GM15510 (cell line): ENCODE results near the gene SLC38A3.

ENCODE experiments used
- POLR2A ChIP-seq: IDR thresholded peaks from 3 replicates; pipeline ENCODE4 v1.6.1; 2011; ENCODE audit warnings: borderline replicate concordance; ENCODE audit not compliant: insufficient read length; ENCODE audit errors: extremely low read depth

The SLC38A3 gene

DNA sequence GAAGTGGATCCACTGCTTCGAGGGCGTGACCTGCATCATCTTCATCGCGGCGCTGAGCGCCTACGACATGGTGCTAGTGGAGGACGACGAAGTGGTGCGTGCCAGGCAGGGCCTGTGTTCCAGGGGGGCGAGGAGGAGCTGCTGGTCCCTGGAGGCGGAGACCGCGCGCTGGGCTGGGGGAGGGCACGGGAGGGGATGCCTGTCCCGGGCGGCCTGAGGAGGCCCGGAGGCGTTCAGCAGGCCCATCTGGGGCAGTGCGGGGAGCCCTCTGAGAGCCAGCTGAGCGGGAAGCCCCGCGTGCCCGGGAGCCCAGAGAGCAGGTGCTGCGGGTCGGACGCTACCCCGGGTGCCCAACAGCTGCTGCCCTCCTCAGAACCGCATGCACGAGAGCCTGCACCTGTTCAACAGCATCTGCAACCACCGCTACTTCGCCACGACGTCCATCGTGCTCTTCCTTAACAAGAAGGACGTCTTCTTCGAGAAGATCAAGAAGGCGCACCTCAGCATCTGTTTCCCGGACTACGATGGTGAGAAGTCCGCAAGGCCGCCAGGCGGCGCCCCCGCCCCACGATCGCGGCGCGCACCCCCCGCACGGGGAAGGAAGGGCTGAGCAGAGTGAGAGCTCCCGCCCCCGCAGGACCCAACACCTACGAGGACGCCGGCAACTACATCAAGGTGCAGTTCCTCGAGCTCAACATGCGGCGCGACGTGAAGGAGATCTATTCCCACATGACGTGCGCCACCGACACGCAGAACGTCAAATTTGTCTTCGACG lies 10.8 kb upstream of the SLC38A3 start:
- TF ChIP-seq POLR2A: no peak

DNA sequence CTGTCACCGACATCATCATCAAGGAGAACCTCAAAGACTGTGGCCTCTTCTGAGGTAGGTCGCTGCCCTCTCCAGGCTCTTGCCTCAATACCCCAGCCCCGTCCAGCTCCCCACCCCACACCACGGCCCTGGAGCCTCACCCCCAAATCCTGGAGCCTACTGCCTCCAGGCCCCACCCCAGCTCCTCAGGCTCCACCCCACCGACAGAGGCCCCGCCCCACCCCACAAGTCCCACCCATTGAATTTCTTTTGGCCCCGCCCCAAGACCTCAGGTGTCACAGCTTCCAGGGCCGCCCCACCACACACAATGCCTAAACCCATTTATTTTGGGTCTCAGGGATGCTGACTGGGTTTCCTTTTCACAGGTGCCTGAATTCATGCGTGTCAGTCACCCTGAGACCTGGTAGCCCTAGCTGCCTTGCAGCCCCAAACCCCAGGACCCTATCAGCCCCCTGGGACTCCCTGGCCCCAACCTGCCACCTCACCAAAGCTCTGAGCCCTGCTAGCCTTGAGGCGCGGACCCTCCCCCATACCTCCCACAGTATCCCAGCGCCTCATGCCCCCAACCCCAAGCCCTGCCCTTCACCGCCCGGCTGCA lies 10.1 kb upstream of the SLC38A3 start:
- TF ChIP-seq POLR2A: no peak

DNA sequence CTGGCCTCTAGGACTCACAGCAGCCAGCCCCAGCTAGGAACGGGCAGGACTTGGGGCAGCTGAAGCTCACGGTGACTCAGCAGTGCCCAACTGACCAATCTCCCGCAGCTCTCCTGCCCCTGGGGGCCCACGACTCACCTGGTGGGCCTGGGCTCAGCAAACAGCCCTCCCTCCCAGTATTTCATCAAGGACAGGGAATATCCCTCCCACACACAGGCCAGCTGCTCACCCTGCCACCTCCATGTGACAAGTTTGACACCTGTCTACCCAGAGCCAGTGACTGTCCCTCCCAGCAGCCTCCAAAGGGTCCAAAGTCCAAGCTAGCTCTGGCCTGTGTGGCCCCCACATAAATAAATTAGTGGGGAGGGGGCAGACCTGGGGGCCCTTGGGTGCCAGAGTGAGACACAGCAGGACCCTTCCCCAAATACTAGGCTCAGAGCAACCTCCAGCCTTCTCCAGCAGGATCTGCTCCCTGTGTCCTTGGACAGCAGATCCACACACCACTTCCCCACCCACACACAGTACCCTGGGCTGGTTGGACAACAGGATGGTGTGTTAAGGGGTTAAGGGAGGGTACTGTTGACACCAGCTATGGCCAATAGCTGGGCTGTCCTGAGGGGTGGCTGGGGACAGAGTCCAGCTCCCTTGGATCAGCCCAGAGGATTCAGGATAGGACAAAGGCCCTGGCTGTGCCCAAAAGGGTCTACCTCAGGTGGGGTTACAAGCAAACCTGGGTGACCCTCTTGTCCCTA lies 9.4 kb upstream of the SLC38A3 start:
- TF ChIP-seq POLR2A: no peak

DNA sequence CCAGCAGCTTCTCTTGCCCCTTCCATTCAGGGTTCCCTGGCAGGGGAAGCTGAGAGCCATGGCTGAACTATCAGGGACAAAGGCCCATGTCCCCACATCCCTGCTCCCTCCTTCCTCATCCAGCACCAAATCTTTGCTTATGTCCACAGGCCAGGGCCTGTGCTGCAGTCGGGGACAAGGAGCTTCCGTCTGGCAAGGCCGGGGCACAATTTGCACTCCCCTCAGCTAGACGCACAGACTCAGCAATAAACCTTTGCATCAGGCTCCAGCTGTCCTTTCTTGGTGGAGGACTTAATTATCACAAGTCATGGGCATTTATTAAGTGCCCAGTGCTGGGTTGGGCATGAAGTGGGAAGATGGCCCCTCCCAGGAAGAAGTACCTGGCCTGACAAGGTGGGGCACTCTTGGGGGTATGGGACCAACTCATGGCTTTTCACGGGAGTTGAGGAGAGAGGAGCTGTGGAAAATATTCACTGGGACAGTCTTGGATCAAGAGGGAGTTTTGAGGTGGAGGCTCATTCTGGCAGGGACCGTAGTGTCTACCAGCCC lies 8.7 kb upstream of the SLC38A3 start:
- no peak for TF ChIP-seq POLR2A

DNA sequence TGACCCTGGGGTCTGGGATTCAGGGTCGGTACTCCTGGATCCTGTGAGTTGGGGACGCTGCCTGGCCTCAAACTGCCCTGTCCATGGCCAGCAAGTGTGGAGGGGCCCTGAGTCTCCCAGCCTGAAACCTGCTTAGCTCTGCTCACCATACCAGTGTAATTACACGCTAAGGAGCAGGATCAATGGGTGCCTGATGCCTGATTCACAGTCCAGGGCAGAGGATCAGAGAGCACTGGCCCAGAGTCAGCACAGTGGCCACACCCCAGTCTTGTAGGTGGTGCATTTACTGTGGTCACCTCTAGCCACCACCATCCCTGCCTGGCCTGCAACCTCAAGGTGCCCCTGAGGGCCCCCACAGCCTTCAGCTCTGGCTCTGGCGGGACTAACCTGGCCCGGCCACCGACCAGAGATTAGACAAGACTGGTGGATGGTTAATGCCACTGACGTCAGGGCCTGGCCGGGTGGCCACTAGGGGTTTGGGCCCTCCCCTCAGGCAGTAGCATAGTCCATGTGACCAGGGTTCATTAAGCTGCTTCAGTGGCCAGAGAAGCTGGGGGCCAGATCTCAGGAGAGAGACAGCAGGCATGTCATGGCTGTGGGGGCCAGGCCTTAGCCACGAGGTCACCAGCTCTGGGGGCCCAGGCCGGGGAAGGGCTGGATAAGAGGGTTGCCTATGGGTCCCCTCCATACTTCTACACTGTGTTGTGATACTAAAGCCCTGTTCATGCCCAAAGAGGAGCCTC lies 3.3 kb upstream of the SLC38A3 start:
- no peak for TF ChIP-seq POLR2A

DNA sequence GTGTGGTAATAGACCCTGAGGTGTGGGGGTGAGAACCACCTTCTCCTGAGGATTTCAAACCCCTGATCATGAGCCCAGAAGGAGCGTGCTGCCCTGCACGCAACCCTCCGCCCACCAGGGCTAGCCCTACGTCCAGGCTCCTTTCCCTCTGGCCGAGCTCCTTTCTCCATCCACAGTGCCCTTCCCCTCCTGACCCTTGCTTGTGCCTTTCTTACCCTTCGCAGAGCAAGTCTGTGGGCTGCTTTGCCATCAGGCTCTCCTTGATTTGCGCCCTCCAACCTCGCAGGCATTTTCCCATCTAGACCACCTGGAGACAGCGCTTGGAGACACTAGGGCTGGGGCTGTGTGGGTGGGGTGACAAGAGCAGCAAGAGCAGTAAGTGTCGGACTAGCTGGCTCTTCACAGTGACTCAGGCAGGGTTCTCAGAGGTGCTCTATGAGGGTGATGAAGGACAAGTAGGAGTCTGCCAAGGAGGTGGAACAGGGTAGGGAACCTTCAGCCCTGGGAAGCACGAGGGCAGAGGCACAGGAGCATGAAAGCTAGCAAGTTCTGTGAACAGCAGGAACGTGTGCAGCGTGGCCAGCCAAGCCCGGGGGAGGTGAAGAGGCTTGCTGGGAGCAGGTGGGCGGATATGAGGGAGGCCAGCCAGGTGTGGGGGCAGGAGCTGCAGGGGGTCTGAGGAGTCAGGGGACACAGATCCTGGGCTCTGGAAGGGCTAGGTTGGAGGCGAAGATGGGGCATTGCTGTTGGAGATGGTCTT lies 2.5 kb upstream of the SLC38A3 start:
- TF ChIP-seq POLR2A: no peak

DNA sequence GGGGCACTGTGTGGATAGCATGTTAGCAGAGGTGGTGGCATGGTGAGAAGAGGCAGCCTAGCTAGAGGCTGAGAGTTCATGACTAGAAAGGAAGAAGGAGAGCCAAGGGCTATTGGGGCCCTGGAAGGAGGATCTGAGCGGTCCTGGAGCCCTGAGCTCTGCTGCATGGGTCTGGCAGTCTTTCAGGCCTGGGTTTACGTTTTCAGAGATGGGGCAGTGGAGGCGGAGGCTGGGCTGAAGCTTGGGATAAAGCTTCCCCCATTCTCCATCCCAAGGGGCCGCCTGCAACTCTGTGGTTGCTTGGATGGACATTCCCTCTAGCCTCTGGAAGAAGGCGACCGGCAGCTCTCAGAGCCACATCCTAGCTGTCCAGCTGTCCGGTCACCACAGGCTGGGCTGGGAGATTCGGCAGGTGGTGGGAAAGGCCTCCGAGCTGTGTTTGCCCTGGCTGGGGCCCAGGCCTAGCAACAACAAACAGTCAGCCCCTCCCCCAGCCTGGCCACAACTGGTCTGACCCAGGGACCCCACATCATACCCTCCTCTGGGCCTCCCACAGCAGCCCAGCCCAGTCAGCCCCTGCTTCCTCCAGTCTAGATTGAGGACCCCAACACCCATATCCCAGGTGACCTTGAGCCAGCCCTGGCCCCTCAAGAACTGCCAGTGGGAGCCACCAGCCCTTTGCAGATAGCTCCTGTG lies 1.8 kb upstream of the SLC38A3 start:
- TF ChIP-seq POLR2A: no peak

DNA sequence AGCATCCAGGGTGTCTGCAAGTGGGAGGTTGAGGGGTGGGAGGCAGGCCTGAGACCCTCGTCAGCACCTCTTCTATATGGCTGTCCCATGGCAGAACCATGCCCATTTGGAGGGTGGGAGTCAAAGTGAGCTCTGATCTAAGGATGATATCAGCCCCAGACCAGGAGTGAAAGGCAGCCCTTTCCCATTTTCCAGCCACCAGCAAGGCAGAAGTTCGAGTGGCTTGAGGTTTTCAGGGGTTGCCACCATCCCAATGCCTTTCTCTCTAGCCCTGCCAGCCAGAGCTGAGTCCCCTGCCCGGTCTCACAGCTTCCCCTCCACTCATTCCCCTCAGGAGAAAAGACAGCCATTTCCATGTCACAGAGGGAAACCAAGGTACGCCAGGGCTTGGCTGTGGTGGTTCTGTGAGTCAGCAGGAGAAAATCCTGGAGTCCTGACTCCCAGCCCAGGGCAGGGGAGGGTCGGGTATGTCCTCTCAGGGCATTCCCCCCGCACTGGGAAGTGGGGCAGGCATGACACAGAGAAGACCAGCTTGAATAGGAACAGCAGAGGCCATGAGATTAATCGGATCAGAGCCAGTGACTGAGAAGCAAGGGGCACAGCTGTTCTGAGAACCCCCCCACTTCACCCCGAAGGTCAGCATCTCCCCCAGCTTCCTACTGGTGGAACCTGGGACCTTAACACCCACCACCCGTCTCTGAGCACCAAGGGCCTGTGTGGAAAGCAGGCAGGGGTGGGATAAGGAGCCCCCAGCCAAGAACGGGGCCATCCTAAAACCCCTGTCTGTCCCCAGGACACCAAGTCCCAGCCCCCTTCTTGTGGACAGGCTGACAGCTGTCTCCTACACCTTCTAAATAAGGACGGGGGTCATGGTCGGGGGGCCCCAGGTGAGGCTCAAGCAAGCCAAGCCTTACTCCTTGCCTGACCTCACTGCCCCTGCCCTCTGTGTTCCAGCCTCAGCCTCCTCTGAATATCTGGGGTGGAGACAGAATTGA lies 965 bp upstream of the SLC38A3 start:
- no peak for TF ChIP-seq POLR2A

DNA sequence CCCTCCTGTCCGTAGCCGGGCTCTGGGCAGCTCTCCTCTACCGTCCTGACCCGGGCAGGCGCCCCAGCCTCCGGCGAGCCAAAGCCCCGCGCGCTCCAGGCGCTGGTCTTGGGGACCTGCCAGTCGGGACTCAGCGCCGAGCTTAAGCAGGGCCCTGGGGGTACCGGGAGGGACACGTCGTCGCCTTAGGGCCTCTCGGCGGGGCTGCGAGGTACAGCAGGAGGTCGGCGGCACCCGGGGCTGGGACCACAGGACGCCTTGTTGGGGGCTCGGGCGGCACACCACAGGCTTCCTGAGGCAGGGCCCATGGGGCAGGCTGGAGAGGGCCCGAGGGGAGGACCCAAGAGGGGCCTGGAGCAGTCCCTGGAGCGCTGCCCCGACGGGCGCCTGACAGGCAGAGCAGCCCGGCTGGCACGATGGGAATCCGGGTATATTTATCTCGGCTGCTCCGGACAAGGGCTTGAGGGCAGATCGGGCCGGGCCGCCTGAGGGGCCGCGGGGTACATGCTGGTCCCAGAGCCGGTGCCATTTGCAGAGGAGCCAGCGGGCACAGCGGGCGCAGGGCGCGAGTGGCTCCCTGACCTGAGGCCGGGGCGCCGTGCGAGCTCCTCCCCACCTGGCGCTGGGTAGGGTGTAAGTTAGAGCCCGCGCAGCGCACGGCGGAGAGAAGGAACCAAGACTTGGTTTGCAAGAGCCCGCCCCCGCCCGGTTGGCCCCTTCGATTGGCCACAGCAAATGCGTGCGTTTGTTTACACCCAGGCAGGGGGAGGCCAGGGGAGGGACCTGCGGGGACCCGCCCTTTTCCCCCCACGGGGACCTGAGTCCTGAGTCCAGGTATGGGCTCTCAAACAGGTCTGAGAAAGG lies 574 bp downstream of the SLC38A3 start:
- no peak for TF ChIP-seq POLR2A

DNA sequence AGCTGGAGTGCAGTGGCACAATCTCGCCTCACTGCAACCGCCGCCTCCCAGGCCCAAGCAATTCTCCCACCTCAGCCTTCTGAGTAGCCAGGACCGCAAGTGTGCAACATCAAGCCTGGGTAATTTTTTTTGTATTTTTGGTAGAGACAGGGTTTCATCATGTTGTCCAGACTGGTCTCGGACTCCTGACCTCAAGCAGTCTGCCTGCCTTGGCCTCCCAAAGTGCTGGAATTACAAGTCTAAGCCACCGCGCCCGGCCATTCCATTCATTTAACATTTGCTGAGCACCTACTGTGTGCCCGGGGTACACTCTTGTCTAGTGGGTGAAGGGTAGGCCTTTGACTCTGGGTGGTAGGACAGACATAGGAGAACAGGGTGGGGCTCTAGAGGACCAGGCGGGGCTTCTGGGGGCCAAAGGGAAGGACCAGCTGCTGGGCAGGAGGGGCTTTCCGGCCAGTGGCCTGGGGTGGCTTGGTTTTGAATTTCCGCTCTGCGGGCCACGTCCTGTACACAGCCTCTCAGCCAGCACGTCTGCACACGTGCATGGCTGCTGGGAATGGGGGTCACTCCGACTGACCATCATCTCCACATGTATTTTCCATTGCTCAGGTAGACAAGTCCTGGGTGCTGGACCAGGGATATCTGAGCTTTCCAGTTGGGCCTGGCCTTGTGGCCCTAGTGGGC lies 2.4 kb downstream of the SLC38A3 start:
- TF ChIP-seq POLR2A: no peak

DNA sequence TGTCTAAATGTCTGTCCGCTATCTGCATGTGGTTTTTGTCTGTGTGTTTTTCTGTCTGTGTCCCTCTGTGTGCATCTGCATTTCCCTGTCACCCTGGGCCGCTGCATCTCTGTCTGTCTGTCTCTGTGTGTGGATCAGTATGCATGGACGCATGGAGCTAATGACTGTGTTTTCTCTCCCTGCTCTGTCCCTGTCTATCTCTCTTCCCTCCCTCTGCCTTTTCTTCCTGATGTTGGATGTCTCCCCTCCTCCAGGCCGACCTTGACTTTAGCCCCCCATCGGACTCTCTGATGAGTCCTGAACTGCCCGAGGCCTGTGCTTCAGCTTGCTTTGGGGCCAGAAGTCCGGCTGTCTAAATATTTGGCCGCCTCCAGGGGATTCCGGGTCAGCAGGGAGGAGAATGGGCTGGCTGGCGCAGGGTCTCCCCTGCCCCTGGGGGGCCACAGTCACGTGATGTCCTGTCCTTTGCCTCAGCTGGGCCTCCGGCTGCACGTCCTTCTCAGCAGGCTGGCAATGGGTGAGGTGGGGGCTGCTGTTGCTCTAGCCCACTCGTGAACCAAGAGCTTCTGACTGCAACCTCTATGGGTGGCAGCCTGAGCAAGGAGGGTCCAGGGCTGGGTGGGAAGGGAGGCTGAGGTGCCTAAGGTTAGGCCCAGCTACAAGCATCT lies 3.7 kb downstream of the SLC38A3 start:
- no peak for TF ChIP-seq POLR2A

DNA sequence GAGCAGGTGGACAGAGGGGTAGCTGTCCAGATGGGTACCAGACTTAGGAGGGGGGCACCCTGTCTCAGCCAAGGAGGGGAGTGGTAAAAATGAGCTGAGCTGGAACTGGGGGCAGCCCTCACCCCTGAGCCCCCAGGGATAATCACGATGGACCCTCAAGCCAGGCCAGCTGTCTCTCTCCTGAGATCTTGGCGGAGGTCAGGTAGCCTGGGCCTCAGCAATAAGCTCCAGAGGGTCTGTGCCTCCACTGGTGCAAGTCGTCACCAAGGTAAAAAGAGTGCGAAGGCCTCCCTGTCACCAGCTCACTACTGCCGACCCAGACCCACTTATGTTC lies 5.1 kb downstream of the SLC38A3 start:
- no peak for TF ChIP-seq POLR2A
